SK-N-SH treated with all-trans-retinoic acid at 6 μM for 48 hours (cell line): Measurements from ENCODE around the gene PRR36.

Experiments used
- ATAC-seq: fragments of 200-7000 bp; cut with Tn5 transposase; 3 replicates; pipeline ENCODE4 v1.9.1; 2020; ENCODE audit warnings: mild to moderate bottlenecking, moderate library complexity
- ARNTL ChIP-seq: fragments of 450-650 bp; formaldehyde crosslinking; IDR thresholded peaks from 2 replicates; pipeline ENCODE4 v1.5.0; 2020; ENCODE audit warnings: low read depth, mild to moderate bottlenecking, moderate library complexity, borderline replicate concordance
- CSDC2 ChIP-seq: fragments of 250-450 bp; sonication (Bioruptor Pico); IDR thresholded peaks from 2 replicates; pipeline ENCODE4 v1.5.0; 2020; ENCODE audit warnings: mild to moderate bottlenecking, moderate library complexity
- ESRRG ChIP-seq: fragments of 250-450 bp; sonication (Bioruptor Pico); IDR thresholded peaks from 2 replicates; pipeline ENCODE4 v1.6.1; 2021; ENCODE audit warnings: mild to moderate bottlenecking
- GLIS3 ChIP-seq: fragments of 250-450 bp; sonication (Bioruptor Pico); IDR thresholded peaks from 2 replicates; pipeline ENCODE4 v1.5.0; 2020; ENCODE audit warnings: mild to moderate bottlenecking, moderate library complexity
- ISL1 ChIP-seq: fragments of 250-450 bp; sonication (Bioruptor Pico); IDR thresholded peaks from 2 replicates; pipeline ENCODE4 v2.1.2; 2022; ENCODE audit warnings: mild to moderate bottlenecking, moderate library complexity
- OSR1 ChIP-seq: fragments of 250-450 bp; sonication (Bioruptor Pico); IDR thresholded peaks from 2 replicates; pipeline ENCODE4 v1.8.0; 2022; ENCODE audit warnings: moderate library complexity, mild to moderate bottlenecking, inconsistent platforms
- PPARA ChIP-seq: fragments of 250-450 bp; sonication (Bioruptor Pico); IDR thresholded peaks from 2 replicates; pipeline ENCODE4 v1.5.0; 2020; ENCODE audit warnings: mild to moderate bottlenecking, borderline replicate concordance
- RARB ChIP-seq: fragments of 250-450 bp; sonication (Bioruptor Pico); IDR thresholded peaks from 2 replicates; pipeline ENCODE4 v1.8.0; 2021; ENCODE audit warnings: mild to moderate bottlenecking, moderate library complexity
- TCF4 ChIP-seq: fragments of 250-450 bp; sonication (Bioruptor Pico); IDR thresholded peaks from 2 replicates; pipeline ENCODE4 v1.8.0; 2021; ENCODE audit warnings: mild to moderate bottlenecking, moderate library complexity, borderline replicate concordance
- TOX ChIP-seq: fragments of 250-450 bp; sonication (Bioruptor Pico); IDR thresholded peaks from 2 replicates; pipeline ENCODE4 v1.8.0; 2021; ENCODE audit warnings: mild to moderate bottlenecking, moderate library complexity, borderline replicate concordance
- ZC3H10 ChIP-seq: fragments of 250-450 bp; sonication (Bioruptor Pico); IDR thresholded peaks from 2 replicates; pipeline ENCODE4 v1.5.1; 2021; ENCODE audit warnings: mild to moderate bottlenecking, moderate library complexity
- ZFP3 ChIP-seq: fragments of 250-450 bp; sonication (Bioruptor Pico); IDR thresholded peaks from 2 replicates; pipeline ENCODE4 v1.5.0; 2020; ENCODE audit warnings: mild to moderate bottlenecking, moderate library complexity
- ZFP30 ChIP-seq: fragments of 450-650 bp; formaldehyde crosslinking; IDR thresholded peaks from 2 replicates; pipeline ENCODE4 v1.5.0; 2022; ENCODE audit warnings: mild to moderate bottlenecking, moderate library complexity
- ZNF565 ChIP-seq: fragments of 450-650 bp; formaldehyde crosslinking; conservative IDR thresholded peaks from 2 replicates; pipeline ENCODE4 v1.5.0; 2020; ENCODE audit warnings: low read depth, mild to moderate bottlenecking, moderate library complexity
- ZNF8 ChIP-seq: fragments of 450-650 bp; formaldehyde crosslinking; IDR thresholded peaks from 2 replicates; pipeline ENCODE4 v1.5.0; 2020; ENCODE audit warnings: mild to moderate bottlenecking, moderate library complexity
- TF ChIP-seq, protein P1 (sequence below): fragments of 250-450 bp; sonication (Bioruptor Pico); IDR thresholded peaks from 2 replicates; pipeline ENCODE4 v1.5.1; 2020; ENCODE audit warnings: low read depth, mild to moderate bottlenecking, moderate library complexity
- TF ChIP-seq, protein P2 (sequence below): fragments of 250-450 bp; sonication (Bioruptor Pico); IDR thresholded peaks from 2 replicates; pipeline ENCODE4 v1.8.0; 2021; ENCODE audit warnings: low read depth, mild to moderate bottlenecking, moderate library complexity, borderline replicate concordance
- TF ChIP-seq, protein P3 (sequence below): fragments of 250-450 bp; sonication (Bioruptor Pico); IDR thresholded peaks from 2 replicates; pipeline ENCODE4 v1.5.1; 2021; ENCODE audit warnings: mild to moderate bottlenecking, moderate library complexity
- TF ChIP-seq, protein P4 (sequence below): fragments of 250-450 bp; sonication (Bioruptor Pico); IDR thresholded peaks from 2 replicates; pipeline ENCODE4 v1.5.0; 2020; ENCODE audit warnings: mild to moderate bottlenecking, moderate library complexity

Gene PRR36

DNA sequence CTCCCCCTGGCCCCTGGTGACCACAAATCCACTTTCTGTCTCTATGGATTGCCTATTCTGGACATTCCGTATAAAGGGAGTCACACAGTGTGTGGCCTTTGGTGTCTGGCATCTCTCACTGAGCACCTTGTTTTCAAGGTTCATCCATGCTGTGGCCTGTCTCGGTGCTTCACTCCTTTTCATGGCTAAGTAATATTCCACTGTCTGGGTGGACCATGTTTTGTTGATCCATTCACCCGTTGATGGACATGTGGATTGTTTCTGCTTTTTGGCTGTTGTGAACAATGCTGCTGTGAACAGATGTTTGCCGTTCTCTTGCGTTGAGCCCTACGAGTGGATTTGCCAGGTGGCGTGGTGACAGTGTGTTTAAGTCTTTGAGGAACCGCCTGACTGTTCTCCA is 33.6 kb downstream of the PRR36 start:
- no peak for ATAC-seq
- no peak for TF ChIP-seq GLIS3 (CRISPR knock-in tag)
- no peak for TF ChIP-seq ESRRG (CRISPR knock-in tag)
- TF ChIP-seq ISL1 (CRISPR knock-in tag) = no peak
- TF ChIP-seq, protein P1, sequence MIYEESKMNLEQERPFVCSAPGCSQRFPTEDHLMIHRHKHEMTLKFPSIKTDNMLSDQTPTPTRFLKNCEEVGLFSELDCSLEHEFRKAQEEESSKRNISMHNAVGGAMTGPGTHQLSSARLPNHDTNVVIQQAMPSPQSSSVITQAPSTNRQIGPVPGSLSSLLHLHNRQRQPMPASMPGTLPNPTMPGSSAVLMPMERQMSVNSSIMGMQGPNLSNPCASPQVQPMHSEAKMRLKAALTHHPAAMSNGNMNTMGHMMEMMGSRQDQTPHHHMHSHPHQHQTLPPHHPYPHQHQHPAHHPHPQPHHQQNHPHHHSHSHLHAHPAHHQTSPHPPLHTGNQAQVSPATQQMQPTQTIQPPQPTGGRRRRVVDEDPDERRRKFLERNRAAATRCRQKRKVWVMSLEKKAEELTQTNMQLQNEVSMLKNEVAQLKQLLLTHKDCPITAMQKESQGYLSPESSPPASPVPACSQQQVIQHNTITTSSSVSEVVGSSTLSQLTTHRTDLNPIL = no peak
- TF ChIP-seq ZFP30 (CRISPR knock-in tag) = no peak
- TF ChIP-seq, protein P2, sequence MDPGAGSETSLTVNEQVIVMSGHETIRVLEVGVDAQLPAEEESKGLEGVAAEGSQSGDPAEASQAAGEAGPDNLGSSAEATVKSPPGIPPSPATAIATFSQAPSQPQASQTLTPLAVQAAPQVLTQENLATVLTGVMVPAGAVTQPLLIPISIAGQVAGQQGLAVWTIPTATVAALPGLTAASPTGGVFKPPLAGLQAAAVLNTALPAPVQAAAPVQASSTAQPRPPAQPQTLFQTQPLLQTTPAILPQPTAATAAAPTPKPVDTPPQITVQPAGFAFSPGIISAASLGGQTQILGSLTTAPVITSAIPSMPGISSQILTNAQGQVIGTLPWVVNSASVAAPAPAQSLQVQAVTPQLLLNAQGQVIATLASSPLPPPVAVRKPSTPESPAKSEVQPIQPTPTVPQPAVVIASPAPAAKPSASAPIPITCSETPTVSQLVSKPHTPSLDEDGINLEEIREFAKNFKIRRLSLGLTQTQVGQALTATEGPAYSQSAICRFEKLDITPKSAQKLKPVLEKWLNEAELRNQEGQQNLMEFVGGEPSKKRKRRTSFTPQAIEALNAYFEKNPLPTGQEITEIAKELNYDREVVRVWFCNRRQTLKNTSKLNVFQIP = no peak
- no peak for TF ChIP-seq ZNF565 (CRISPR knock-in tag)
- no peak for TF ChIP-seq TOX (CRISPR knock-in tag)
- TF ChIP-seq ARNTL (CRISPR knock-in tag) = no peak
- no peak for TF ChIP-seq RARB
- TF ChIP-seq ZC3H10 (CRISPR knock-in tag) = no peak

DNA sequence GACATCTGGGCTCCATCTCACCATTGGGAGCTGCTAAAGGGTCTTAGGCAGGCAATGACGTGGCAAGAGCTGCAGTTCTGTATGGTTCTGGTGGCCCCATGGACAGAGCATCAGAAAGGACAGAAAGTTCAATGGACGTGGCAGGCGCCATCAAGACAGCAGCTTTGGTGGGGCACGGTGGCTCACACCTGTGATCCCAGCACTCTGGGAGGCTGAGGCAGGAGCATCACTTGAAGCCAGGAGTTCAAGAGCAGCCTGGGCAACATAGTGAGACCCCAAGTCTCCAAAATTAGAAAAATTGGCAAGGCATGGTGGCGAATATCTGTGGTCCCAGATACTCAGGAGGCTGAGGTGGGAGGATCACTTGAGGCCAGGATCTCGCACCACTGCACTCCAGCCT is 34.7 kb downstream of the PRR36 start:
- ATAC-seq = no peak
- TF ChIP-seq ISL1 (CRISPR knock-in tag) (no peak), ZFP3 (CRISPR knock-in tag) (no peak), TOX (CRISPR knock-in tag) (no peak), ESRRG (CRISPR knock-in tag) (no peak), TCF4 (CRISPR knock-in tag) (no peak), OSR1 (CRISPR knock-in tag) (no peak)
- TF ChIP-seq, protein P3, sequence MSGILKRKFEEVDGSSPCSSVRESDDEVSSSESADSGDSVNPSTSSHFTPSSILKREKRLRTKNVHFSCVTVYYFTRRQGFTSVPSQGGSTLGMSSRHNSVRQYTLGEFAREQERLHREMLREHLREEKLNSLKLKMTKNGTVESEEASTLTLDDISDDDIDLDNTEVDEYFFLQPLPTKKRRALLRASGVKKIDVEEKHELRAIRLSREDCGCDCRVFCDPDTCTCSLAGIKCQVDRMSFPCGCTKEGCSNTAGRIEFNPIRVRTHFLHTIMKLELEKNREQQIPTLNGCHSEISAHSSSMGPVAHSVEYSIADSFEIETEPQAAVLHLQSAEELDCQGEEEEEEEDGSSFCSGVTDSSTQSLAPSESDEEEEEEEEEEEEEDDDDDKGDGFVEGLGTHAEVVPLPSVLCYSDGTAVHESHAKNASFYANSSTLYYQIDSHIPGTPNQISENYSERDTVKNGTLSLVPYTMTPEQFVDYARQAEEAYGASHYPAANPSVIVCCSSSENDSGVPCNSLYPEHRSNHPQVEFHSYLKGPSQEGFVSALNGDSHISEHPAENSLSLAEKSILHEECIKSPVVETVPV (CRISPR knock-in tag) = no peak
- TF ChIP-seq, protein P4, sequence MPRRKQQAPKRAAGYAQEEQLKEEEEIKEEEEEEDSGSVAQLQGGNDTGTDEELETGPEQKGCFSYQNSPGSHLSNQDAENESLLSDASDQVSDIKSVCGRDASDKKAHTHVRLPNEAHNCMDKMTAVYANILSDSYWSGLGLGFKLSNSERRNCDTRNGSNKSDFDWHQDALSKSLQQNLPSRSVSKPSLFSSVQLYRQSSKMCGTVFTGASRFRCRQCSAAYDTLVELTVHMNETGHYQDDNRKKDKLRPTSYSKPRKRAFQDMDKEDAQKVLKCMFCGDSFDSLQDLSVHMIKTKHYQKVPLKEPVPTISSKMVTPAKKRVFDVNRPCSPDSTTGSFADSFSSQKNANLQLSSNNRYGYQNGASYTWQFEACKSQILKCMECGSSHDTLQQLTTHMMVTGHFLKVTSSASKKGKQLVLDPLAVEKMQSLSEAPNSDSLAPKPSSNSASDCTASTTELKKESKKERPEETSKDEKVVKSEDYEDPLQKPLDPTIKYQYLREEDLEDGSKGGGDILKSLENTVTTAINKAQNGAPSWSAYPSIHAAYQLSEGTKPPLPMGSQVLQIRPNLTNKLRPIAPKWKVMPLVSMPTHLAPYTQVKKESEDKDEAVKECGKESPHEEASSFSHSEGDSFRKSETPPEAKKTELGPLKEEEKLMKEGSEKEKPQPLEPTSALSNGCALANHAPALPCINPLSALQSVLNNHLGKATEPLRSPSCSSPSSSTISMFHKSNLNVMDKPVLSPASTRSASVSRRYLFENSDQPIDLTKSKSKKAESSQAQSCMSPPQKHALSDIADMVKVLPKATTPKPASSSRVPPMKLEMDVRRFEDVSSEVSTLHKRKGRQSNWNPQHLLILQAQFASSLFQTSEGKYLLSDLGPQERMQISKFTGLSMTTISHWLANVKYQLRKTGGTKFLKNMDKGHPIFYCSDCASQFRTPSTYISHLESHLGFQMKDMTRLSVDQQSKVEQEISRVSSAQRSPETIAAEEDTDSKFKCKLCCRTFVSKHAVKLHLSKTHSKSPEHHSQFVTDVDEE (CRISPR knock-in tag) = no peak
- TF ChIP-seq, protein P2 = no peak

DNA sequence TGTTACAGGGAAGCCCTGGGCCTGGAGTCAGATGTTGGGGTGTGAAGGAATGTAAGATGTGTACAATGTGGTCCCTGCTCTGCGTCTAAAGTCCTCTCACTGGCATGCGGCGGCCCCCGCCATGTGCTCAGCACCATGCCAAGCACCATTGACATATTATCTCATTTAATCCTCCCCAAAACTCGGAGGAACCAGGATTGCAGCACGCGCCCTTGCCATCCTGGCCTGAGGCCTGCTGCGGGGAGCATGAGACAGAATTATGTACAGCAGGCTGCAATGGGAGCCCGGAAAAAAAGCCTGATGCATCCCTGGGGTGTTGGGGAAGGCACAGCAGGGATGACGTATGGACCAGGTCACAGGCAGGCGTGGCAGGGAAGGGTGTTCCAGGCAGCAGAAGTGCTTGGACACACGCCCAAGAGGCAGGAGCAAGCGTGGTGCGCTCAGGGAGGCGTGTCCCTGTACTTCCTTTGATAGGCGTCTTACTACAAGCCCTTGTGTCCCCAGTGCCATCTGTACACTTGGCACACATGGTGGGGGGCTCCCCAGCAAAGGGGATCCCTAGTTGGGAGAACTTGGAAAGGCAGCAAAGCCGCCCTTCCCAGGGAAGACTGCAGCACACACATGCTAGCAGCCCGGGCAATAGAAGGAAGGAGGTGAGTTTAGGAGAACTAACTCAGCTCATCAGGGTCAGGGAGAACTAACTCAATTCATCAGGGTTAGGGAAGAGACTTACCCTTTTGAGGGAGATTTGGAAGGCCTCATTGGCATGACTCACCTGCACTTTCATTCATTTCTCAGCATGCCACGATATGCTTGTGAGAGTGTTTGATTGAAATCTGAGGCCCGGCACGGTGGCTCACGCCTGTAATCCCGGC is 40.7 kb downstream of the PRR36 start:
- ATAC-seq = no peak
- TF ChIP-seq ARNTL (CRISPR knock-in tag) (no peak), ESRRG (CRISPR knock-in tag) (no peak), RARB (no peak), ZFP30 (CRISPR knock-in tag) (no peak), CSDC2 (CRISPR knock-in tag) (no peak), TOX (CRISPR knock-in tag) (no peak), TCF4 (CRISPR knock-in tag) (no peak), ZNF8 (CRISPR knock-in tag) (no peak), ZC3H10 (CRISPR knock-in tag) (no peak), PPARA (CRISPR knock-in tag) (no peak), ZNF565 (CRISPR knock-in tag) (no peak)
- TF ChIP-seq, protein P2 = no peak
- TF ChIP-seq, protein P3 (CRISPR knock-in tag) = no peak
- TF ChIP-seq, protein P1 = no peak
